SJSA1 (cell line): ENCODE measurements around the gene FBLIM1. TPM values are rescaled to one million over a fixed set of nuclear protein-coding genes. Genes with fewer than 3 reads are reported as not detected.

Source experiments
- DNase-seq, 2 experiments: peaks; one replicate each; pipeline ENCODE4 v3.0.0-alpha.2; 2015 to 2020; ENCODE audit warnings: low spot score in 2 of 2, low read depth in 1 of 2
- H3K27ac ChIP-seq: fragments of 250-450 bp; sonication (Bioruptor Pico); 2 replicates; pipeline ENCODE4 v1.5.1; 2020; ENCODE audit warnings: mild to moderate bottlenecking, moderate library complexity
- H3K27me3 ChIP-seq: fragments of 250-450 bp; sonication (Bioruptor Pico); replicated peaks from 2 replicates; pipeline ENCODE4 v1.5.1; 2020; ENCODE audit warnings: mild to moderate bottlenecking, moderate library complexity
- H3K36me3 ChIP-seq: fragments of 250-450 bp; sonication (Bioruptor Pico); 2 replicates; pipeline ENCODE4 v1.5.1; 2020; ENCODE audit warnings: mild to moderate bottlenecking
- H3K4me1 ChIP-seq: fragments of 250-450 bp; sonication (Bioruptor Pico); replicated peaks from 2 replicates; pipeline ENCODE4 v1.6.1; 2021; ENCODE audit warnings: mild to moderate bottlenecking
- H3K4me3 ChIP-seq: fragments of 250-450 bp; sonication (Bioruptor Pico); 2 replicates; pipeline ENCODE4 v1.5.1; 2020; ENCODE audit warnings: mild to moderate bottlenecking
- H3K9me3 ChIP-seq: fragments of 250-450 bp; sonication (Bioruptor Pico); replicated peaks from 2 replicates; pipeline ENCODE4 v1.5.1; 2020; ENCODE audit warnings: mild to moderate bottlenecking
- total RNA-seq: library from RNA; depleted of rRNA; stranded (reverse); fragments of >200 nt; shearing (Covaris generic); gene quantifications from 2 replicates; pipeline ENCODE4 v1.2.3, GENCODE V29; 2014

FBLIM1 gene
- total RNA-seq, 1 experiment from 2014 or later, result 66.6 TPM

DNA sequence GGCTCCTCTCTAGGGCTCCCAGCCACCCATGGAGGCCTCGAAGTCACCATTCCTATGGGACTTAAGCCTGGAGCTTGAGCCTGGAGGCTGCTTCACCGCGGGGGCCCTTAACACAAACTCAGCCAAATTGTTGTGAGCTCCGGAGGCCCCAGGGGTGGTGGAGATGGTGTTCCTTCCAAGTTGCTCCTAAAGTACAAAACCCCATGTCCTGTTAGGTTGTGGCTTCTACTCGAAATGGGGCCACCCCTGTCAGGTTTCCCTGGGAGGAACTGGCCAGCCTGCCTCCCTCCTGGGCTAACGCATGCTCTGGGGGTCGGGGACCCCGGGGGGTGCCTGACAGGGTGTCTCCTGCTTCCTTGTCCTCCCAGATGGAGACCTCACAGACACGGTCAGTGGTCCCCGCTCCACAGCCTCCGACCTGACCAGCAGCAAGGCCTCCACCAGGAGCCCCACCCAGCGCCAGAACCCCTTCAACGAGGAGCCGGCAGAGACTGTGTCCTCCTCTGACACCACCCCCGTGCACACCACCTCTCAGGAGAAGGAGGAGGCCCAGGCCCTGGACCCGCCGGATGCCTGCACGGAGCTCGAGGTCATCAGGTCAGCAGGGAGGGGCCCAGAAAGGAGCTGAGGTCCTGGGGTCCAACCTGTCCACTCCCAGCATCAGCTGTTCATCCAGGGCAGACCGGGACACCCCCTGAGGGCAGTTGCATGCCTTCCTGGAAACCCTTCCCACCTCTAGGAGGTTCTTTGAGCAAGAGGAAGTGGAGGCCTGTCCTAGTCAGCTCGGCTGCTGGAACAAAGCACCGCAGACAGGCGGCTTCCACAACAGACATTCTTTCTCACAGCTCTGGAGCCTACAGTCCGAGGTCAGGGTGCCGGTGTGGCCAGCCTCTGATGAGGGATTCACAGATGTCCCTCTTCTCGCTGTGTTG, 33.4 kb upstream of the FBLIM1 start:
- no peak for DNase-seq
- H3K36me3 ChIP-seq, result peaks cover 80% of the 10 kb centered on the region
- no peaks in the 10 kb centered on the region for H3K27me3 ChIP-seq

DNA sequence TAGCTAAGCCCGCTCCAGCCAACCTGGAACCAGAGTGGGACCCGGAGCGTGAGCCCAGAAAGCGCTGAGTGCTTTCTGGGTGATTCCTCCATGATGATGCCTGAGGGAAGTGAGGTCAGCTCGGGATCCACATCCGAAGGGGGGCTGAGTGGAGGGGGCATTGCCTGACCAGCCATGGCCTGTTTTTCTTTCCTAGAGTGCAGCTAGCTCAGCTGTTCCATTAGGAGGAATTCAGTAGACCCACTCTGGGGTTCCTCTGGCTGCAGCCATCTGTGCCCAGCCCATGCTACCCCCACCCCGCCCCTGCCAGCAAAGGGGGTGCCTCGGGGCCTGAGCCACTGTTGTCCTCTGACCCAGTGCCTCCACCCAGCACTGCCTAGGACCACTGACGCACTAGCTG, 32.1 kb upstream of the FBLIM1 start:
- Histone ChIP-seq H3K27me3 (no peaks in the 10 kb centered on the region), H3K27ac (no peak overlapping the region), H3K9me3 (no peaks in the 10 kb centered on the region), H3K4me3 (no peak overlapping the region), H3K4me1 (no peaks in the 10 kb centered on the region), H3K36me3 (peaks cover 83% of the 10 kb centered on the region)
- no peak for DNase-seq

More for the DNA sequence above, 33.4 kb upstream of the FBLIM1 start:
- H3K4me3 ChIP-seq, result no peak overlapping the region
- no peaks in the 10 kb centered on the region for H3K4me1 ChIP-seq
- H3K9me3 ChIP-seq, result no peaks in the 10 kb centered on the region
- H3K27ac ChIP-seq, result no peak overlapping the region

DNA sequence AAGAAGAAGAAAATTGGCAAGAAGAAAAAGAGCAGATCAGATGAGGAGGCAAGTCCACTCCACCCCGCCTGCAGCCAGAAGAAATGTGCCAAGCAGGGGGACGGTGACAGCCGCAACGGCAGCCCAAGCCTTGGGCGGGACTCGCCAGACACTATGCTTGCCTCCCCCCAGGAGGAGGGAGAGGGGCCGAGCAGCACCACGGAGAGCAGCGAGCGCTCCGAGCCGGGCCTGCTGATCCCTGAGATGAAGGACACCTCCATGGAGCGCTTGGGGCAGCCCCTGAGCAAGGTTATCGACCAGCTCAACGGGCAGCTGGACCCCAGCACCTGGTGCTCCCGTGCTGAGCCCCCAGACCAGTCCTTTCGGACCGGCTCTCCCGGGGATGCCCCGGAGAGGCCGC, 31.6 kb upstream of the FBLIM1 start:
- H3K36me3 ChIP-seq, result peaks cover 85% of the 10 kb centered on the region
- DNase-seq, result no peak
- no peaks in the 10 kb centered on the region for H3K9me3 ChIP-seq
- no peaks in the 10 kb centered on the region for H3K27me3 ChIP-seq
- no peaks in the 10 kb centered on the region for H3K4me1 ChIP-seq
- no peak overlapping the region for H3K27ac ChIP-seq
- no peak overlapping the region for H3K4me3 ChIP-seq

DNA sequence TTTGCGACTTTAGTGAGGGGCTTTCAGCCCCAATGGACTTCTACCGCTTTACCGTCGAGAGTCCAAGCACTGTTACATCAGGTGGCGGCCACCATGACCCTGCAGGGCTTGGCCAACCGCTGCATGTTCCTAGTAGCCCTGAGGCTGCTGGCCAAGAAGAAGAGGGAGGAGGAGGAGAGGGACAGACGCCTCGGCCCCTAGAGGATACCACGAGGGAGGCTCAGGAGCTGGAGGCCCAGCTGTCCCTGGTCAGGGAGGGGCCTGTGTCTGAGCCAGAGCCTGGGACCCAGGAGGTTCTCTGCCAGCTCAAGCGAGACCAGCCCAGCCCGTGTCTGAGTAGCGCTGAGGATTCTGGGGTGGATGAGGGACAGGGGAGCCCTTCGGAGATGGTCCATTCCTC, 31.2 kb upstream of the FBLIM1 start:
- Histone ChIP-seq H3K27me3 (no peaks in the 10 kb centered on the region), H3K4me1 (no peaks in the 10 kb centered on the region), H3K36me3 (peaks cover 86% of the 10 kb centered on the region), H3K4me3 (no peak overlapping the region), H3K9me3 (no peaks in the 10 kb centered on the region), H3K27ac (no peak overlapping the region)
- DNase-seq, result no peak

DNA sequence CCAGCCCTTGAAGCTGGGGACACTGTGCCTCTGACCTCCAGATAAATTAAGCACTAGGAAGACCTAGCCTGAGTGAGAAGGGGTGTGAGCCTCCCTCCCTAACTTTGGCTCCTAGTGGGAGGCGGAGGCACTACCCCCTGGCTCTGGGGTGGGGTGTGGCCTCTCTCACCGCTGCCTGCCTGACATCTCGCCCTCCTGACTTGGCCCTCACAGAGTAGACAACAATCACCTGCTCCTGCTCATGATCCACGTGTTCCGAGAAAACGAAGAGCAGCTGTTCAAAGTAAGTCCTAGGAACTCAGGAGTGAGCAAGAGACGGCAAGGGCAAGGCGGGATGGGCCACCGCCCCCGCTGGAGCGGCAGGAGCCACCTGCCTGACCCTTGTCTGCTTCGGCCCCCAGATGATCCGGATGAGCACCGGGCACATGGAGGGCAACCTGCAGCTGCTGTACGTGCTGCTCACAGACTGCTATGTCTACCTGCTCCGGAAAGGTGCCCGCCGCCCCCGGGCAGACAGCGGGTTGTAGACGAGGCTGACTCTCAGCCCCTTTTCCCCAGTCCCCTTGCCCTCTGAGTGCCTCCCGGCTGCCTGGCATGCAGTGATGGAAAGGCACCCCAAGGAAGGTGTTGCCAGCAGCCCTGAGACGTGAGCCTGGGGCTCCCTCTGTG, 30.6 kb upstream of the FBLIM1 start:
- DNase-seq, result no peak
- H3K36me3 ChIP-seq, result peaks cover 85% of the 10 kb centered on the region
- H3K4me1 ChIP-seq, result no peaks in the 10 kb centered on the region
- no peak overlapping the region for H3K27ac ChIP-seq
- no peaks in the 10 kb centered on the region for H3K27me3 ChIP-seq
- no peaks in the 10 kb centered on the region for H3K9me3 ChIP-seq
- H3K4me3 ChIP-seq, result no peak overlapping the region

DNA sequence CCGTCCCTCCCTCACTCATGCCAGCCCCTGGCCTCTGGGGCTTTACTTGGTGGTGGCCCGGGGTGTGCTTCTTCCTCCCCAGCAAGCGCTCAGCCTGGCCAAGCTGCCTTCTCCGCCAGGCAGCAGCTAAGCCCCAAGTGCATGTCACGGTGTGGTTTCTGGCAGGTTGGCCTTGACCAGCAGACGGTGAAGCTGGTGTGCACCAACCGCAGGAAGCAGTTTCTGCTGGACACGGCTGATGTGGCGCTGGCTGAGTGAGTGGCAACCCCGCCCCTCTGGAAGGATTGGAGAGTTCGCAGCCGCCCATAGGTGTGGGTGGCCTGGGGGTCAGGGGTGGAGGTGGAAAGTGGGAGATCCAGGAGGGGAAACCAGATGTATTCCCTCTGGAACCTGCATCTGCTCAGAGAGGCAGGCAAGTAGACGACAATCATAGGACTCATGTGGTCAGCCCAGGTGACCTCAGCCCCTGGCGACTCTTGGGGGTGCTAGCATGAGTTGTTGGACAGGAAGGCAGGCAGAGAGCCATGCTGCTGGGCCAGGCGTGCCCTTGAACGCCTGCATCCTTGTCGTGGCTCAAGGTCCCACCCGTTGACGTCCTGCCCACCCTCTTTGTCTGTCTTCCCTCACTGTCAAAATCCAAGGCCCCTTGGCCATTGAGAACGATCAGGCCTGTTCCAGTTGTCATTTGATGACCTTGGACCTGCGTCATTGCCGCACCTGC, 29.5 kb upstream of the FBLIM1 start:
- H3K36me3 ChIP-seq, result peaks cover 87% of the 10 kb centered on the region

DNA sequence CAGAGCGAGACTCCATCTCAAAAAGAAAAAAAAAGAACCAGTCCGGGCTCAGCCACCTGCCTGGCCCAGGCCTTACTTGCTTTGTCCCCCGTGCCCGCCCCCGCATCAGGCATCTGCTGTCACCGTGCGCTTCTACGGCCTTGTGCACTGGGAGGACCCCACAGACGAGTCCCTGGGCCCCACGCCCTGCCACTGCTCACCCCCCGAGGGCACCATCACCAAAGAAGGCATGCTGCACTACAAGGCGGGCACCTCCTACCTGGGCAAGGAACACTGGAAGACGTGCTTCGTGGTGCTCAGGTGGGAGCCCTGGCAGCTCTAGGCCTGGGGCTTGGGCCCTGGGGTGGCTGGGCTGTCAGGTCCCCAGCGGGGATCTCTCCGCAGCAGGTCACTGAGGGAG, 28.2 kb upstream of the FBLIM1 start:
- no peak for DNase-seq
- H3K4me3 ChIP-seq, result no peak overlapping the region
- no peaks in the 10 kb centered on the region for H3K4me1 ChIP-seq
- no peak overlapping the region for H3K27ac ChIP-seq
- no peaks in the 10 kb centered on the region for H3K27me3 ChIP-seq
- H3K36me3 ChIP-seq, result peaks cover 87% of the 10 kb centered on the region
- H3K9me3 ChIP-seq, result no peaks in the 10 kb centered on the region

More for the DNA sequence above, 29.5 kb upstream of the FBLIM1 start:
- no peak overlapping the region for H3K27ac ChIP-seq
- H3K9me3 ChIP-seq, result no peaks in the 10 kb centered on the region
- no peaks in the 10 kb centered on the region for H3K27me3 ChIP-seq
- no peak for DNase-seq
- no peaks in the 10 kb centered on the region for H3K4me1 ChIP-seq
- H3K4me3 ChIP-seq, result no peak overlapping the region

DNA sequence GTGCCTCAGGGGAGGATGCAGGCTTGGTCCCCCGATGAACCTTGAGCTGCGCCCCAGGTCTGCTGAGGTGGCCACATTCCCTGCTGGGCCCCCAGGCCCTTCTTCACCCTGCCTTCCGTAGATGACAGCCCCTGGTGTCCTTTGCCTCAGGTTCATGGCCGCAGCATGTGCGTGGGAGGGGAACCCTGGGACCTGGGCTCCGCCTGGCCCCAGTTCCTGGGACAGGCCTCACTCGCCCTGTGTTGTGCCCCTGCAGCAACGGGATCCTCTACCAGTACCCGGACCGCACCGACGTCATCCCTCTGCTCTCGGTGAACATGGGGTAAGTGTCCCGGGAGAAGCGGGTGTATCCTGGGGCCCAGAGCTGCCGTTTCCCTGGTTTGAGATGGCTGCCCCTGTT, 27.7 kb upstream of the FBLIM1 start:
- H3K27me3 ChIP-seq, result no peaks in the 10 kb centered on the region
- H3K4me3 ChIP-seq, result no peak overlapping the region
- no peaks in the 10 kb centered on the region for H3K4me1 ChIP-seq
- no peak overlapping the region for H3K27ac ChIP-seq
- H3K36me3 ChIP-seq, result peaks cover 82% of the 10 kb centered on the region
- H3K9me3 ChIP-seq, result no peaks in the 10 kb centered on the region
- DNase-seq, result no peak

DNA sequence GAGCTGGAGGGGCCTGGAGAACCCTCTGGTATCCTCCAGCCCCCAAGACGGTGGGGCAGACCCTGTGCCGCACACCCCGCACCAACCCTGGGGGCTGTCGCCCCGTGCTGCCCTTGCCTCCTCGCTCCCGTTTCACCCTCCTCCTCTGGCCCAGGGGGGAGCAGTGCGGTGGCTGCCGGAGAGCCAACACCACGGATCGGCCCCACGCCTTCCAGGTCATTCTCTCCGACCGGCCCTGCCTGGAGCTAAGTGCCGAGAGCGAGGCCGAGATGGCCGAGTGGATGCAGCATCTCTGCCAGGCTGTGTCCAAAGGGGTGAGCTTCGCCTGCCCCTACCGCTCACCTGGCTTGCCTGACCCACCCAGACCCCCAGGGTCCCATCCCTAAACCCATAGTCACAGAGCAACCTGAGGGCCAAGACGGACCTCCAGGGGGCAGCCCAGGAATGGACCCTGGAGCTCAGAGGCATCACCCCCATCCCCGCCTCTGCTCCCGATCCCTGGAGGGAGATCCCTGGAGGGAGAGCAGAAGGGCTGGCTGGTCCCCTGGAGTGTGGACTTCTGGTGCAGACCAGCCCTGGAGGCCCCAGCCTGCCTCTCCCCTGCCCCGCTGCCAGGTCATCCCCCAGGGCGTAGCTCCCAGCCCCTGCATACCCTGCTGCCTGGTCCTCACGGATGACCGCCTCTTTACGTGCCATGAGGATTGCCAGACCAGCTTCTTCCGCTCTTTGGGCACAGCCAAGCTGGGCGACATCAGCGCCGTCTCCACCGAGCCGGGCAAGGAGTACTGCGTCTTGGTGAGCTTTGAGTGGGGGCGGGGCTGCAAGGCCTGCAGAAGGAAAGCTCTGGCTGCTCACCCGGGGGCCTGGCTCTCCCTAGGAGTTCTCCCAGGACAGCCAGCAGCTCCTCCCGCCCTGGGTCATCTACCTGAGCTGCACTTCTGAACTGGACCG, 26.6 kb upstream of the FBLIM1 start:
- H3K27me3 ChIP-seq, result no peaks in the 10 kb centered on the region
- H3K4me1 ChIP-seq, result no peaks in the 10 kb centered on the region
- peaks cover 71% of the 10 kb centered on the region for H3K36me3 ChIP-seq
- no peaks in the 10 kb centered on the region for H3K9me3 ChIP-seq
- DNase-seq, result no peak
- H3K27ac ChIP-seq, result no peak overlapping the region
- H3K4me3 ChIP-seq, result no peak overlapping the region

DNA sequence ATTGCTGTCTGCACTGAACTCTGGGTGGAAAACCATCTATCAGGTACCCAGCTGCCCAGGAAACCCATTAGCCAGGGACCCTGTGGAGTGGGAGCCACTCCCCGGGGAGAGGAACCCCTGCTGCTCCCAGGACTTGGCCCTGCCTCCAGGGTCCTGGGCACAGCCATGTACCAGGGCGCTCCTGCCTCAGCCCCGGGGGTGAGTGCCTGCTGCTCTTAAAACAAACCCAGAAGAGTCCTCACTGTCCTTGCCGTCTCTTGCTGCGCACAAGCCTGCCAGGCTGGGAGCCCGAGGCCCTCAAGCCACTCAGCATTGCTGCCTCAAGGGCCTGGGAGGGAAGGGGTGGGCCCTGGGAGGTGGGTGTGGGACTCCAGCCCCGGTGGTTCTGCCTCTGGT, 25.9 kb upstream of the FBLIM1 start:
- DNase-seq, result no peak
- H3K27me3 ChIP-seq, result no peaks in the 10 kb centered on the region
- peaks cover 65% of the 10 kb centered on the region for H3K36me3 ChIP-seq
- no peak overlapping the region for H3K27ac ChIP-seq
- no peak overlapping the region for H3K4me3 ChIP-seq
- no peaks in the 10 kb centered on the region for H3K9me3 ChIP-seq
- no peaks in the 10 kb centered on the region for H3K4me1 ChIP-seq

DNA sequence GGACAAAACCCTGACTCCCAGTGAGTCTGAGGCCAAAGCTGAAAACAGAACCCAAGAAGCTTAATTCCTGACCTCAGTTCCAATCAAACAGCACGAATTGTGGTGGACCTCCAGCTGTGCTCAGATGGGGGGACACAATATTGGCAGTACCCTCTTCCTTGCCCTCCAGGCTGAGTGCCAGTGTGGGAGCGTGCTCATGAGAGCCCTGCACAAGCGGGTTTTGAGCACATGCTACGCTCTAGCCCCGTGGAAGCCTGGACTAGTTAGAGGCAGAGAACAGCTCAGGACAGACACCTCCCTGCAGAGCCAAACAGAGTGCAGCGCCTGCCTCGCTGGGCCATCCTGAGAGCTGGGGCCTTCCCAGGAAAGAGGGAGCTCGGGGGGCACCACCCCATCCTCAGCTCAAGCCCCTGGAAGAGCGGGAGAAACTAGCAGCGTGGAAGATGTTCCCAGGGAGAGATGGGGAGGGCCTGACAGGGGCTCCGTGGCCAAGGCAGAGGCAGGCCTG, 25.3 kb upstream of the FBLIM1 start:
- Histone ChIP-seq H3K36me3 (peaks cover 59% of the 10 kb centered on the region), H3K4me3 (no peak overlapping the region), H3K4me1 (no peaks in the 10 kb centered on the region), H3K27ac (no peak overlapping the region), H3K27me3 (no peaks in the 10 kb centered on the region), H3K9me3 (no peaks in the 10 kb centered on the region)
- DNase-seq, result no peak

DNA sequence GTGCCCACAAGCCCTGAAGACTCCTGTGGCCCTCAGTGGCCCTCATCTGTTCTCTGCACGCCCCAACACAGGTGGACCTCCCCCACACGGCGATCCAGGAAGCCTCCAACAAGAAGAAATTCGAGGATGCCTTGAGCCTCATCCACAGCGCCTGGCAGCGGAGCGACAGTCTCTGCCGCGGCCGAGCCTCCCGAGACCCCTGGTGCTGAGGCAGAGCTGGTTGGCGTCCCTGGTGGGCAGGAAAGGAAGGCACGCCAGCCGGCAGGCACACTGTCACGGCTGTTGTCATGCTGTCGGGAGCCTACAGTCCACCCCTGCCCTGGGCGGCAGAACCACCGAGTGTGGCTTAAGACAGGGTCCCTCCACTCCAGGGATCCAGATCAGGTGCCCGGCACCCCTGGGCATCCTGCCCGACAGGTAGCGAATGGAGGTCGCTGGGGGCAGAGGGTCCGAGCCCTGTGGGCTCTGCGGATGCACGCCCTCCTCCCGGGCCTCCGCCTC, 24.8 kb upstream of the FBLIM1 start:
- Histone ChIP-seq H3K4me3 (no peak overlapping the region), H3K4me1 (no peaks in the 10 kb centered on the region), H3K36me3 (peaks cover 54% of the 10 kb centered on the region)

DNA sequence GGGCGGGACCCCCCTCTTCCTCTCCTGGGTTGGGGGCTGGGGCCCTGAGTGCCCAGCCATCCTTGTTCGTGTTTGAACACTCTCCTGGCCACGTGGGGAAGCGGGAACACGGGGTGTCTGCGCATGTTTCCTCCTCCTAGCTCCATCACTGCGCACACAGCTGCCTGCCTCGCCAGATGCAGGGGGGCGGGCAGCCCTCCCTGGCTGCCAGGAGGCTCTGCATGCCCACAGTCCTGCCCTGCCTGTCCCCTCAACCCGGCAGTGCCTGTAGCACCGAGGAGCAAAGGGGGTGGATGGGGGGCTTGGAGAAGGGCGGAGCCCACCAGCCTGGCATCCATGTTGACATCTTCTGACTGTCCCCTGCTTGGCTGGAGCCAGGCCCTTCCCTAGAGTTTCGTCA, 24.3 kb upstream of the FBLIM1 start:
- no peak overlapping the region for H3K27ac ChIP-seq
- H3K36me3 ChIP-seq, result peaks cover 48% of the 10 kb centered on the region
- no peaks in the 10 kb centered on the region for H3K4me1 ChIP-seq
- H3K27me3 ChIP-seq, result no peaks in the 10 kb centered on the region
- H3K9me3 ChIP-seq, result no peaks in the 10 kb centered on the region
- H3K4me3 ChIP-seq, result no peak overlapping the region
- DNase-seq, result no peak

More for the DNA sequence above, 24.8 kb upstream of the FBLIM1 start:
- Histone ChIP-seq H3K9me3 (no peaks in the 10 kb centered on the region), H3K27ac (no peak overlapping the region), H3K27me3 (no peaks in the 10 kb centered on the region)
- no peak for DNase-seq
